ENCODE measurements around the gene GASK1B.

DNA sequence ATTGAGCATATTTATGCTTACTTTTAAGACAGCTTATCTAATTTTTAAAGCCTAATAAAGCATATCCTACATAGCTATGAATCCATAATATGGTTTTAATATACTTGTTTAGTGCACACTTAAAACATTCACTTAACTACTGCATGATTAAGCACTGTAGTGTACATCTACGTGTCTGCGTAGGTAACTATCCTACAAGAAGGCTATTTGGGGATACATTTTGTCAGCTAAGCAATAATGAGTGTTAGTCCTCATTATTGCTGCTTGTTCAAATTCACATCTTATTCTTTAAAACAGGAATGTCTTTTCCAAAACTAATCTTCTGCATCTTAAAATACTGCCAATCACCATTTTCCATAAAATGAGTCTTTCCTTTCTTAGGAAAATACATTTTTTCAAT, 38.6 kb downstream of the GASK1B start:
- TF ChIP-seq, protein P1, sequence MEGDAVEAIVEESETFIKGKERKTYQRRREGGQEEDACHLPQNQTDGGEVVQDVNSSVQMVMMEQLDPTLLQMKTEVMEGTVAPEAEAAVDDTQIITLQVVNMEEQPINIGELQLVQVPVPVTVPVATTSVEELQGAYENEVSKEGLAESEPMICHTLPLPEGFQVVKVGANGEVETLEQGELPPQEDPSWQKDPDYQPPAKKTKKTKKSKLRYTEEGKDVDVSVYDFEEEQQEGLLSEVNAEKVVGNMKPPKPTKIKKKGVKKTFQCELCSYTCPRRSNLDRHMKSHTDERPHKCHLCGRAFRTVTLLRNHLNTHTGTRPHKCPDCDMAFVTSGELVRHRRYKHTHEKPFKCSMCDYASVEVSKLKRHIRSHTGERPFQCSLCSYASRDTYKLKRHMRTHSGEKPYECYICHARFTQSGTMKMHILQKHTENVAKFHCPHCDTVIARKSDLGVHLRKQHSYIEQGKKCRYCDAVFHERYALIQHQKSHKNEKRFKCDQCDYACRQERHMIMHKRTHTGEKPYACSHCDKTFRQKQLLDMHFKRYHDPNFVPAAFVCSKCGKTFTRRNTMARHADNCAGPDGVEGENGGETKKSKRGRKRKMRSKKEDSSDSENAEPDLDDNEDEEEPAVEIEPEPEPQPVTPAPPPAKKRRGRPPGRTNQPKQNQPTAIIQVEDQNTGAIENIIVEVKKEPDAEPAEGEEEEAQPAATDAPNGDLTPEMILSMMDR (conservative IDR thresholded peaks at IDR 0.05 in 1 of 2, IDR thresholded peaks at IDR 0.05 in 1 of 2; ENCODE audit: extremely low read depth in 1 of 2, insufficient read depth in 1 of 2, low read depth in 1 of 2, low read length in 2 of 2) = no peak
- TF ChIP-seq EZH2 (IDR thresholded peaks at IDR 0.05; ENCODE audit: borderline replicate concordance, low read length) = no peak

Data from mammary epithelial cell (primary cell).